BE2C (cell line): ENCODE data around the gene GHR.

ENCODE experiments used
- DNase-seq: peaks from one replicate; pipeline ENCODE4 v3.0.0-alpha.2; 2020
- H3K27me3 ChIP-seq: fragments of 250-450 bp; sonication (Bioruptor Pico); 2 replicates; pipeline ENCODE4 v1.5.1; 2020; ENCODE audit warnings: mild to moderate bottlenecking
- H3K36me3 ChIP-seq: fragments of 250-450 bp; sonication (Bioruptor Pico); 2 replicates; pipeline ENCODE4 v1.5.1; 2020; ENCODE audit warnings: mild to moderate bottlenecking
- H3K4me1 ChIP-seq: fragments of 250-450 bp; sonication (Bioruptor Pico); 2 replicates; pipeline ENCODE4 v1.5.1; 2020
- H3K4me3 ChIP-seq: 2 replicates; pipeline ENCODE4 v1.5.1; 2011; ENCODE audit warnings: low read depth, low read length
- H3K9me3 ChIP-seq: fragments of 250-450 bp; sonication (Bioruptor Pico); 2 replicates; pipeline ENCODE4 v1.5.1; 2020
- CTCF ChIP-seq: IDR thresholded peaks from 2 replicates; pipeline ENCODE4 v1.5.1; 2012; ENCODE audit warnings: mild to moderate bottlenecking, low read depth, low read length

Gene GHR

DNA sequence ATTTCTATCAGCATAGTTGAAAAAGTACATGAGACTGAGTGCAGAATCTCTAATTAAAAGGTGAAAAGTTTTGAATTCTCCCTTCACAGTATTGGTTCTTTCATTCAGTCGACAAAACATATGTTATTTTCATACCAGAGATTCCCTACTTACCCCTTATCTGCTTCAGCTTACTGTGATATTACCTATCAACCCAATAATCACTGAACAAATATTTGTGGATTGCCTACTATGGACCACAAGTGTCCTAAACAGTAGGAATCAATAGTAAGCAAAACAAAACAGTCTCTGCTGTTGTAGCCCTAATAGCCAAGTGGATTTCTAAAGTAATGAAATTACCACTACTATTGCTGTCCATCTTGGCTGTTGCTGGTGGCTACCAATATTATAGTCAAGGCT lies 344.9 kb downstream of the GHR start:
- Histone ChIP-seq H3K36me3 (no peaks in the 10 kb centered on the region), H3K4me3 (no peak overlapping the region), H3K9me3 (no peaks in the 10 kb centered on the region), H3K27me3 (no peaks in the 10 kb centered on the region; the same call in 1 of the 2 replicates), H3K4me1 (no peaks in the 10 kb centered on the region)
- no peak for TF ChIP-seq CTCF
- no peak for DNase-seq

DNA sequence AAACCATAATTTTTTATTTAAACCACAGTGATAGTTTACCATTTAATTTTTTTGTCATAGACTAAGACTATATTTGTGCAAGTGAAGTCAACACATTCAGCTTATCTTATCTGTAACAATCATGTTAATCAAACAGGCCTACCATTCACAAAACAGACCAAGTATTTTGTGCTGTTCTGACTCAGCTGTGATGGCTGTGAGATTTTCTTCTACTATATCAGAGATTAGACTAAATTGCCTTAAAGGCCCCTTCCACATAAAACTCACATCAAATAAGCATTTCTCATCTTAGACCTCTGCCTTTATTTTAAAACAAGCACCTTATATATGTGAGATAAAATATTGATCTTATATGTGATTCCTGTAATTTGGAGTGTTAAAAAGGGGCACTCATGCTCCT lies 346.8 kb downstream of the GHR start:
- H3K4me3 ChIP-seq: no peak overlapping the region
- DNase-seq: no peak
- H3K4me1 ChIP-seq: no peaks in the 10 kb centered on the region
- H3K36me3 ChIP-seq: no peaks in the 10 kb centered on the region
- H3K27me3 ChIP-seq: no peaks in the 10 kb centered on the region
- TF ChIP-seq CTCF: no peak
- H3K9me3 ChIP-seq: no peaks in the 10 kb centered on the region
